Stimulated activated CD8-positive, alpha-beta memory T cell treated with anti-CD3 and anti-CD28 coated beads, Interleukin-7, amount 100 ng/mL, for 4 hours (primary cell): ENCODE data around the gene ZNF716.
"Not testable (repeated sequence)": the region's sequence is repeated elsewhere in the genome, so short reads cannot be mapped to it uniquely, and the experiment has no call there.

Experiments
- DNase-seq, 2 donors: peaks; one replicate each; pipeline ENCODE4 v3.0.0-alpha.2; 2020; ENCODE audit warnings: low read depth in 2 of 2

The ZNF716 gene

DNA sequence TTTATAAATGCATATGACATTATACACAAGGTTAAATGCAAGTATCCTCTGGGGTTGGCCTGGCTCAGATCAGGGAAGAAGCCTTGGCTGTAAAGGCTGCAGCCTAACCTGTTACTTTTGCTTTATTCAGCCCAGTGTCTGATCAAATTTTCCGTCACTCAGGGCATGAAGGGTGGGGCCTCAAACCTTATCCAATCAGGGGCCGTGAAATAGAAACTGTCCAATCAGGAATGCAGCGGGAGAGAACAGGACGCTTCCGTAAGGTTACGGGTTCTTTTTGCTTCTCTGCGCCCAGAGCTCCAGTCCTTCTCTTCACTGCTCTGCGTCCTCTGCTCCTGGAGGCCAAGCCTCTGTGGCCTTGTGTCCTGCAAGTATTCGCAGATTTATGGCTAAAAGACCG lies at the start of gene ZNF716:
ZNF716 (plus strand) TSS at position 274 of the 400 bp plus-strand sequence; CDS start at position 386, 112 bp downstream.
- DNase-seq, result no peak

DNA sequence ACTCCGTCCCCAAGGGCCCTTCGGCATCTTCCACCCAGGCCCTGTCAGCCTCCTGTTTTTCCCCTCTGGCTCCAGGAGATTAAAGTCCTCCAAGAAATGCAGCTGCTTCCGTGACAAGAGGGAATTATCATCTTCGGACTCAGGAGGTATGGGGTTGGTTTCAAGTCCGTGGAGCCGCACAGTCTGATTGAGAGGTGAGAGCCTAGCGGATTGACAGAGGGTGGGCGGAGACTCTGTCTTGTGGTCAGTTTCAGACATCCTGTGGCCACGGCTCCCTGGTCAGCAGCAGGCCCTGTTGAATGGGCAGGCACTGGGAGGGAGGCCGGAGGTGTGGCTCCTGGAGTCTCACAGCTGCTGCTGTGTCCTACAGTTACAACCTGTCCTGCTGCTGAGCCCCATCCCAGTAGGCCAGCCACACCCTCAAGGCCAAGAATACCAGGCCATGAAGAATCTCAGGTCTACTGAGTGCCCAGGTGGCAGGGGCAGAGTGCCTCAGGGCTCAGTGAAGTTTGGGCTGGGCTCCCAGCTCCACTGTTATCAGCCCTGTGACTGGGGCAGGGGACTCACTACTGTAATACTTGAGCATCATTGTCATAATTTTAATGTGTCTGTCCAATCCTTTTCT lies 49.3 kb upstream of the ZNF716 start:
- no peak for DNase-seq

DNA sequence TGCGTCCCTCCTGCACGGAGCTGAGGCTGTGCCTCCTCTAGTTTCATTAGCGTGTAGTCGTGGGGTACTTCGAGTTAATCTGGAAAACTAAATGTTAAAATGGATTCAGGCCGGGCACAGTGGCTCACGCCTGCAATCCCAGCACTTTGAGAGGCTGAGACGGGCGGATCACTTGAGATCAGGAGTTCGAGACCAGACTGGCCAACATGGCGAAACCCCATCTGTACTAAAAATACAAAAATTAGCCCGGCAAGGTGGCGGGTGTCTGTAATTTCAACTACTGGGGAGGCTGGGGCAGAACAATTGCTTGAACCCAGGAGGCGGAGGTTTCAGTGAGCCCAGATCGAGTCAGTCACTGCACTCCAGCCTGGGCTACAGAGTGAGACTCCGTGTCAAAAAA lies 46.9 kb upstream of the ZNF716 start:
- DNase-seq, result not testable (repeated sequence)

DNA sequence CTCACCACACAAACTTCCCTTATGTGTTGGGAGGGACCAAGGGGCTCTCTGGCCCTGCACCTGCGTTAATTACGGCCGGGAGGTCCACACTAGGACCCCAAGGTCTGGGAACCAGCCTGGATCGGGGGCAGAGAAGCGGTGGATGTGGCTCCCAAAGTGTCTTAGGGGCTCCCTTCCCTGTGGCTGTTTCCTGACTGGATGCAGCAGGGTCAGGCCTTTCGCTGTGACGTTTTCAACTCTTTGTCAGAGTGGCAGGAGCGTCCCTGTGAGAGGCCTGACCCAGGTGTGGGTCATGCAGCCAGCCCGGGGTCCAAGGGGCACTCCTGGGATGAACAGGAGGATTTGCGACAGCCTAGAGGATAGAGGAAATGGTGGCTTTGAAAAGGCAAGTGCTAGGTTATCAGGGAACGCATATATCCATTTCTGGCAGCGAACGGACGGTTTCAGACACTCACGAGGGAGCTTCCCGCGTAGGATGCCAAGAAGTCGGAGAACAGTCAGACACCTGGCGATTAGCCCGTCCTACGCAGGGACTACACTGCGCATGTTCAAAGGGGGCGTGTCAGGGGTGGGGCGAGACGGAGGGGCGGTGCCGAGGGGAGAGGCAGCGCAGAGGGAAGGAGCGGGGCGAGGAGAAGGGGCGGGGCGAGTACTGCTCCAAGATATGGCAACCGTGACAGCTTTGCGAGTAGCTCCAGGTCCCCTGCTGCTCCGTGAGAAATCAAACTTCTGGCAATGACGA lies 46.2 kb upstream of the ZNF716 start:
- no peak for DNase-seq

DNA sequence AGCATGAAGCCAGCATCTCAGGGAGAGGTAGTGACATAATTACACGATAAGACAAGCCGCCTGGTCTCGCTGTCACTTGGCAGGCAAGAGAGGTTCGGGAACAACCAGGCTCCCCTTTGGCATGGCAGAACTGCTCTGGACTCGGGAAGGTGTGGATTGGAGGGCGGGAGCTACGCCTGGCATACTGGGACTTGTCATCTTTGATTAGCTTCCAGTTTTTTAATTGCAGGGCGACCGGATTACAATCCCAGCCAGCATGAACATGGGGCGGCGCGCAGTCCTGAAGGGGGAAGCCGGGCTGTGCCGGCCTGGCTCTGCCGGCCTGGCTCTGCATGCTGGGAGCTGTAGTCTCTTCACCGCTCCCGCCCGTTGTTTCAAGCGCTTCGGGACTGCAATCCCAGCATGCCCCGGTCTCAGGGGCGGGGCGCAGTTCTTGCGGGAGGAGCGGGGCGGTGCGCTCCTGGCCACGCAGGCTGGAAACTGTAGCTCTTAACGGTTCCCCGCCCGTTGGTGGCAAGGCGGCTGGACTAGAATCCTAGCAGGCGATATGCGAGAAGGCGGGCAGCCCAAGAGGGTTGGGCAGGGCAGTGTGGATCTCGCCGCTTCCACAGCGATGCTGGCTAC lies 45.5 kb upstream of the ZNF716 start:
- no peak for DNase-seq

DNA sequence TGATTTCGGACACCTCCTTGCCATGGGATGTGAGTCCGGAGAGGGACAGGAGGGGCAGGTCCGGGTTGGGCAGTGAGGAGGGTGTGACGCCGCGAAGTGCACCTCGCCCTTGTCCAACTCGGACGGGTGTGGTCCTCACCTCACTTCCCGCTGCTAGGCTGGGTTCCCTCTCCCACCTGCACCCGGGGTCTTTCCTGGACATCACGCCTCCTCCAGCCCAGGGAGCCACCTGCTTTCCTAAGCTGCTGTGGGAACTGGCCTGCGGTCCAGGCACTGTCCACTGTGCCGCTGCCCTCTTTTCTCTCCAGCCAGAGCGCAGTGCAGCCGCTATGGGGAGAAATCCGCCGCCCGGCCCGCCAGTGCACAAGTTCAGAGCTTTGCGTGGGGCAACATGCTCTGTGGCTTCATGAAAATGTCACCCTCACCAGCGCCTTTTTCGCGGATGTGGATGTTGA lies 45.0 kb upstream of the ZNF716 start:
- no peak for DNase-seq

DNA sequence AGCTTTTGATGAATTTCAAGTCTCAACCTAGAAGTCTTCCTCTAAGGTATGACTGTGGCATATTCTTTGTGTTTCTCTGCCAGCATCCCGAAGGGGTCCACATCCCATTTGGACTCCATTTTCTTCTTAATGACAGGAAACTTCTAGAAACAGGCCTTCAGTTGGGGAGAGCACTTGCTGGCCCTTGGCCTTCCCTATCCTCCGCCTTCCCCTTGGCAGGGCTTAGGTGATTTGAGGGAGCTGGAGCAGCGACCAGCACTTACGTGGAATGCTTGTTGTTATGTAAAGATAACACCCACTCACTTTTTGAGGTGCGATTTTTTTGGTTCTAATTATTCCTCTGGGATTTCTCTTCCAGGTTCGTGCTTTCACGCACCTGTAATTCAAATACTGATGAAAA lies 42.9 kb upstream of the ZNF716 start:
- no peak for DNase-seq

DNA sequence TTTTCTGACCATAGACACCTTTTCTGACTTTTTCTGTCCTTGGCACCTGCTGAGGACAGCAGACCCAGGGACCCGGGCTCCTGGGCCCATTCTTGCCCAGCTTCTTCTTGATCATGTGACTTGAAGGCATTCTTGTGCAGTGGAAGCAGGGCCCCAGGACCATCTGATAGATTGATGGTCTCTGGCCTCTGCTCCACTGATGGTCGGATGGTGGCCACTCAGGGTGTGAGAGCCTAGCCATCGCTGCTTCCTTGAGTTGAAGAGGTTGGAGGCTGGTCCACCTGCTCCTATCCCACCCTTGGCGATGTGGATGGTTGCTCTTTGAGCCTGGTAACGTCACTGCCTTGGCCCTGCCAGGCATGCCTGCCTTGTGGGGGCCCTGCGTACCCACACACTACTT lies 37.8 kb upstream of the ZNF716 start:
- DNase-seq, result no peak

DNA sequence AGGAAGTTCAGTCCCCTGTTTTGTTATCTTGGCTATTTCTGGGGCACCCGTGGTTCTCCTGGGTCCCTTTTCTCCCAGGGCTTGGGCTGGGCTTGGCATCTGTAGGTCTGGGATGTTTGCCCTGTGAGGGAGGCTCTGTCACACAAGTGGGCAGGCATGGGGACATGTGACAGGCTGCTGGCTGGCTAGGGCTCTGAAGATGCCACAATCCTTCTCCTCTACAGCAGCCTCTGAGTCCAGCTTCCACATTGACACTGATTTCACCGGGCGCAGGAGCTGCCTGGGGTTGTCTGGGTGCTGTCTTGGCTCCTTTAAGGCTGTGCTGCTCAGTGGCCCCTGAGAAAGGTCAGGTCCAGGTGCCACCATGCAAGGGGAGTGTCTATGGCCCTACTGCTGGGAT lies 37.4 kb upstream of the ZNF716 start:
- DNase-seq, result no peak

DNA sequence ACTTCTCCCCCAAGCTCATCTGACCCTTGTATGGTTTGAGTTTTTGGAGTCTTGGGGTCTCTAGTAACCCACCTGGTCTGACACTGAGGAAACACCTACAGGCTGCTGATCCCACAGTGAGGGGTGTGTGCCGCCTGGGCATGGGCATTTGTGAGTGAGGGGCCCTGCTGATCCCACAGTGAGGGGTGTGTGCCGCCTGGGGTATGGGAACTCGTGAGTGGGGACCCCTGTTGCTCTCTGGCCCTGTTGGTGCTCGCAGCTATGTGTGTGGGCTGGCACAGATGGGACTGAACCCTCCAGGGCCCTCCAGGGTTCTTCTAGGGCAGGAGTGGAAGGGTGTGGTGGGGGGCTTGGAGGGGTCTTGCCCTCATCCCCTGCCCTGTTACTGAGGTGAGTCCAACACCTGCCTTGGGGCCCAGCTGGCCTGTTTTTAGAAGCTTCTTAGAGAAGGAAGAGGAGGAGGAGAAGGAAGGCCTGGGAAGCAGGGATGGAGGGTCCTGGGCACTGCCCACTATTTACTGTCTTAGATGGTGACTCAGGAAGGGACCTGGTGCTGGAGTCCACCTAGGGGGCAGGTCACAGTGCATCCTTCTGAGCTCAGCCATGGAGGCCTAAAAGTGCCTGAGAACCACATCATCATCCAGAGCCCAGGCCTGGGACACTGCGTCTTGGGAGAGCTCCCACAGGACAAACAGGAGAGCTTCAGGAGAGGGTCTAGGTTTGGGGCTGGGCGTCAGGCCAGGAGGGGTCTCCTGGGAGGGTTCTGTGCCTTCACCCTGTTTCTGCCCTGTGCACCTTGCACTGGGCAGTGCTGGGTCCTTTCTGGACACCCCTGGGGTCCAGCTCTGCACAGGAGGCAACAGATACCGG lies 36.2 kb upstream of the ZNF716 start:
- no peak for DNase-seq

DNA sequence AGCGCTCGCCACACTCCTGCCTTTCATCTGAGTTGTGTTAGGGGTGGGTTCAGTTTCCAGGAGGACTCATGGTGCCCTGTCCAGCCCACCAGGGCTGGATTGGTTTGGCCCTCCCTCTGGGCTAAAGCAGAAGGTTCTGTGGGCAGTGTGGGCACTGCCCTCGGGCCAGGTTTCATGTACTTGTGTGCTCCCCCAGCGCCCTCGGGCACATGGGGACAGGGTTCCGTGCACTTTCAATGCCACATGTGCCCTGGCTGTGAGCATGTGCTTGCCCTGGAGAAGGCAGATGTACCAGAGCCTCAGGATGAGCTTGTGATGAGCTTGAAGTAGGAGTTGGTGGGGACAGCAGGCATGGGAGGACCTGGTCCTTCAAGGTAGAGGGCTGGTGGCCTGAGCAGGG lies 35.6 kb upstream of the ZNF716 start:
- no peak for DNase-seq

DNA sequence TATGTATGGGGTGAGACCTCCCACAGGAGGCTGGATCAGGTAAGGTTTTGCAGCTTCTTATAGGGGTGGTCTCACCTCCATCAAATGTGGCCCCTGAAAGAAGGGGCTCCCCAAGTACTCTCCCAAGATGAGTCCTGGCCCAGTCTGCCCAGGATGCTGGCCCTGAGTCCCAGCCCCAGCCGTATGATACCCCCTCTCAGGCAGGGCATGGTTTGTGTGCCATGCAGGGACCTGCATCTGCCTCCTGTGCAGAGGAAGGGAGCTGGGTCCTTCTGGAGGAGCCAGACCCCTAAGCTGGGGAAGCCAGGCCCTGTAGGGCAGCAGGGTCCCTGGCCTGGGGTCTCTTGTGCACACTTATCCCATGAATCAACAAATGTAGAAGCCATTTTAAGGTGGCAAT lies 35.1 kb upstream of the ZNF716 start:
- DNase-seq, result no peak

DNA sequence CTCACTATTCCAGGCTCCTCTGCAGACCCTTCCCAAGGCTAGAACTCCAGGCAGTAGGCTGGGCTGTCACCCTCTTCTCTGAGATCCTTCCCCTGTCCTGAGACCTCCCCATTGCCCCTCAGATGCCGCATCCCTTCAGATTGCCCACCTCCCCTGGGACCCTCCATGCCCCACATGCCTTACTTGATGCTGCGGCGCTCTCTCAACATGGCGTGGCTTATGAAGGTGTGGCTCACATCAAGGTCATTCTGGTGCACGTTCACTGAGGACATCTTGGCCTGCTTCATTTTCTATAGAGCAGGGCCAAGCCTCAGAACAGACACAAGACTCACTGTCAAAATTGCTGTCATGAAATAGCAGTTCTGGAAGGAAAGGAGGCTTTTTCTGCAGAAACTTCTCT lies 34.7 kb upstream of the ZNF716 start:
- DNase-seq, result no peak

DNA sequence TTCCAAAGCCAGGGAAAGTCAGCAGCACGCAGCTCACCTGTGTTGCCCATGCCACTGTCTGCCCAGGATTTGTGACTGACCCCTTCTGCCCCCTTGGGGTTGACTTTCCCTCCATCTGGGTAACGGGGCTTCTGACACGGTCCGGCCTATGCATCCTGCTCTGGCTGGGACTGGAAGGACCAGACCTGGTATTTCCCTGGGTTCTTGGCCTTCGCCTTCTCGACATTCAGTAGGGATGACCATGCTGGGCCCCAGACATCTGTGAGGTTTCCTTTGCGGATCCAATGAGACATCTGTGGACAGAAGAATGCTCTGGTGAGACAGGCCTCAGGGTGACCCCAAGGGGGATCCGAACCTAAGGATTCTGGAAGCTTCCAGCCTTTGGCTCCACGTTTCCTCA lies 34.2 kb upstream of the ZNF716 start:
- no peak for DNase-seq

DNA sequence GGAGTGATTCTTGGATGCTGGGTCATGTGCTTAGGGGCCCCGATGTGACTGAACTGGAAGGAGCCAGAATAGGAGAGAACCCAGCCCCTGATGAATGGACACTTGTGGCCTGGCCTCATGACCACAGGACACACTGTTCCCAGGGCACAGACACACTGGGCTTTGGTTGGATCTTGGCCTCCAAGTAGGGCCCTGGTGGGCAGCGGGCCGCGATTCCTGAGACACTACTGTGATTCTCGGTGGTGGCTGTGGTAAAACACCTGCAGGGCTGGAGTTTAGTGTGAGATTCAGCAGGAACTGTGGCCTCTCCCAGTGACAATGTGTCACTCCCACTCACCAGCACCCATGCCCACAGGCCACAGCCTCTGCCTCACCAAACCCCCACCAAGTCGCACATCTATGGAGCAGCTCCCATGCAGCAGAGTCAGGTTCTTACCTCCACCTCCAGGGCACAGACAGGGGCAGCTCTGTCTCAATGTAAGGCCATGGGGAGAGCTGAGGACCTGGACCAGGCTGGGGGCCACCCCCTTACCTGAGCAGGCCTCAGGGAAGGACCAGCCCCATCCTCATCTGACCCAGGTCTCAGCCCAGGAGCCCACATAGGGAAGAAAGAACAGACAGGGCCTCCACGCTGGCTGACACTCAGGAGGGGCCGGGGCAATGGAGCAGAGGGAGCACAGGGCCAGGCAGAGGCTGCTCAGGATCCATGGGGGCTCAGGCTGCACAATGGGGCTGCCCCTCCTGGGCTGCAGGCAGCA lies 33.2 kb upstream of the ZNF716 start:
- DNase-seq, result no peak

DNA sequence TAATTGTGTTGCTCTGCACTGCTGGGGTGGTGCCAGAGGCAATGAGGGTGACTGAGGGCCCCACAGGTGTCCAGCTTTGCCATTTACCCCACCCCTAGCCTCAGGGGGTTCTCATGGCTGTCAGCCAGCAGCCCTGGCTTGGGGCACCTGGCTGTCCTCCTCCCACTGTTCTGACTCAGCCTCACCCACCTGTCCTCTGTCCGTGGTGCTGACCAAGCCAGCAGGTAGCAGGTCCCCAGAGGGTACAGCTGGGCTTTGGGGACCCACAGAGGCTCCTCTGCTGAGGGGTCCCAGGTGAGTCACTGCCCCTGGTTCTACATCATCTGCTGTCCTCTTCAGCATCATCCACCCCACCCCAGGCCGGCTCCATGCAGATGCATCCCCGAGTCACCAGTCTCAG lies 32.2 kb upstream of the ZNF716 start:
- no peak for DNase-seq

DNA sequence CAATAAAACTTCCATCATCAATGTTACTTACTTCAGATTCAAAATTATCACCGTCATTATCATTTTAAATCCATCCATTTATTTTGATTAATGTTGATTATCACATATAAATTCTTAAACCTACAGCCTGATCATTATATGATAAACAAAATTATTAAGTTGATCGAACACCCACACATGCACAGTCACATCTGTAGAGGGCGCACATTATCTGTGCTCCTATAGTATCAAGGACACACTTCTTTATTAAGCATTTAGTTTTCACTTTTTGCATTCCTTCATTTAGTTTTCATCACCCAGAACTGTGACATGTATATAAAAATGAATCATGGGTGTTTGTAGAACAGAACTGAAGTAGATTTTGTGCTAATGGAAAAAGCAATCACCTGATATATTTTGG lies 26.2 kb upstream of the ZNF716 start:
- DNase-seq, result no peak

DNA sequence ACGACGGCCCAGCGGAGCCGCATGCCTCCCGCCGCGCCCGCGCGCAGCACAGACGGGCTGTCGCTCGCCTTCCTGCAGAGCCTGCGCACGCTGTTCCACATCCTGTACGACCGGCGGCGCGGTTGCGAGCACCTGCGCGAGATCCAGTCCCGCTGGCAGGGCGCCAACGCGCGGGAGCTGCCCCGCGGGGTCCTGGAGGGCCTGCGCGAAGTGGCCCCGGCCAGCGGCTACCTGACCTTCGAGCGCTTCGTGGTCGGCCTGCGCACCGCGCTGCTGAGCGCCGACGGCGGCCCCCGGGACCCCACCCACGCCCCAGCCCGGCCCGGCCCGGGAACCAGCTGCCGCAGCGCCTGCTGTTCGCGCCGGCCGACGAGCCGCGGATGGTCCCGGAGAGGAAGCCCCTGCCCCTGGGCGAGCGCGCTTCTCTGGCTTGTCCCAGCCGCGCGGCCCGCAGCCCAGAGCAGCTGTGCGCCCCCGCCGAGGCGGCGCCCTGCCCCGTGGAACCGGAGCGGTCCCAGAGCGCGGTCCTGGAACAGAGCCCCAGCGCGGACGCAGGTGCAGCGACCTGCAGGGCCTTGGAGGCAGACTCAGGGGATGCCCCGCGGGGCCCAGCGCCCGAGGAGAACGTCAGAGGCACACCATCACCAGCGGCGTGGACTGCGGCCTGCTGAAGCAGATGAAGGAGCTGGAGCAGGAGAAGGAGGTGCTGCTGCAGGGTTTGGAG lies 25.3 kb upstream of the ZNF716 start:
- DNase-seq, result no peak

DNA sequence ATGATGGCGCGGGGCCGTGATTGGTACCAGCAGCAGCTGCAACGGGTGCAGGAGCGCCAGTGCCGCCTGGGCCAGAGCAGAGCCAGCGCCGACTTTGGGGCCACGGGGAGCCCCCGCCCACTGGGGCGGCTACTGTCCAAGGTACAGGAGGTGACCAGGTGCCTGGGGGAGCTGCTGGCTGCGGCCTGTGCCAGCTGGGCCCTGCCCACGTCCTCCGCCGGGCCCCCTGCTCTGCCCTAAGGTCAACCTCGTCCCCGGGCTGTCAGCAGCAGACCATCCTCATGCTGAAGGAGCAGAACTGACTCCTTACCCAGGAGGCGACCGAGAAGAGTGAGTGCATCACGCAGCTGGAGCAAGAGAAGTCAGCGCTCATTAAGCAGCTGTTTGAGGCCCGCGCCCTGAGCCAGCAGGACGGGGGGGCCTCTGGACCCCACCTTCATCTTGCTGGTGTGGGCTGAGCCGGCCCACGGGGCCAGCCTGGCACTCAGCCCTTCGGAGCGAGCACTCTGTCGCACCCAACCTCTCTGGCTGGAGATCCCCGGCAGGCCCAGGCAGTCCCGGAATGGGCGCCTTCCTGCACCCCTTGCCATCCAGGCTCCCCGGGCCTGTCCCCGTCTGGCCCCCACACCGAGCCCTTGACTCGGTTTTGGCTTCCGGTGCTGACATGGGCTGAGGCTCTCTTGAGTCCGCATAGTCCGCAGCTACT lies 24.6 kb upstream of the ZNF716 start:
- no peak for DNase-seq

DNA sequence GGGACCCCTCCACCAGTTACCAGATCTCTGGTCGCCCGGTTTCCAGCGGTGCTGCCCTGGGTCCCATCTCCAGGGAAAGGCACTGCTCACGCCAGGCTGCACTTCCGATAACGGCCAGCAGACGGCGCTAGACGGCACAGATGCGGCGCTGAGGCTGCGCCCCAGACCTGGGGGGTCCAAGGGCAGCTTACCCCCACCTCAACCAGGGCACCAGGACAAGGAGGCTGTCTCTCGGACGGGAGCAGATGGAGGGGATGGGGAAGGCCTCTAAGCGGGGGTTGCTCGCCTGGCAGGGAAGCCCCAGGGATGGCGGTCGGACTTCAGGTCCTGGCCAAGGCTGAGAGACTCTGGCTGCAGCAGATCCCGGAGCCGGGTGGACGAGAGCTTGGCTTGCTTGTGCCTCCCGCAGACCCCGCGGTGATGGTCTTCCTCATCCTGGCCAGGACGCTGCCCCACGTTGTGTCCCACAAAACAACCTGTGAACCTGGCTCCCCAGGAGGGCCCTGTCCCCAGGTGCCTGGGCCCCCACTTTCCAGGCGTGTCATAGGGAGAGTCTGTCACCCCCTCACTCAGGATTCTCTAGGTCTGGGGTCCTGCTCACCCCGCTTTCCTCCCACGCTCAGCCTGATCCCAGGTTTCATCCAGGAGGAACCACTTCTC lies 23.9 kb upstream of the ZNF716 start:
- DNase-seq, result no peak
